Activated naive CD4-positive, alpha-beta T cell (primary cell): Measurements from ENCODE around the gene SPINK2.

Experiments used
- DNase-seq, 4 experiments: peaks; one replicate each; lab custom pipeline; 2025; lab: John Stamatoyannopoulos, UW

The SPINK2 gene, protein sequence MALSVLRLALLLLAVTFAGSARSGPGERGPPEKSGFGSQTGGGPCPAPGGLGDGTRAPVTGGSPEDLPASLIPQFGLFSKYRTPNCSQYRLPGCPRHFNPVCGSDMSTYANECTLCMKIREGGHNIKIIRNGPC

GRCh38 chr4:56821381-56822243 is at the start of gene SPINK2:
Gene SPINK2 (minus strand): TSS chr4:56821701. CDS start chr4:56821662, 39 bp downstream.
- peak; percentile 8 to 73 (median 42) for DNase-seq

- no peak for DNase-seq
Observed at GRCh38 chr4:56870946-56871345, 49.4 kb upstream of the SPINK2 start.

GRCh38 chr4:56863441-56864139 is 42.1 kb upstream of the SPINK2 start:
- no peak for DNase-seq

DNA sequence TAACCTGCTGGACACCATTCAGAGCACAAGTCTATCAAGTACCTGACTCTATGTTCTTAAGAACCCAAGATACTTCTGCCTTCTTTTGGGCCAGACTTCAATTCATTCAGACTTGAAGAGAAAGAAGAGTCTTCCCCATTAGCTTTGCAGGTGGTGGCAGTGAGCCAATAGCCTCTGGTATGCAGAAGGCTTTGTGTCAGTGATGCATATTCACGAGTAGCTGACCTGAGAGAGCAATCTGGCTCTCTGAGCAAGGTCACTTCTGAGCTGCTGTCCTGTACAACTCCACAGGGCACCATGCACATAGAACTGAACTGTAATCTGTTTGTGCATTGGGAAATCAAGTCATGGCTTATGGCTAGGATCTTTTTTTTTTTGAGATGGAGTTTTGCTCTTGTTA is 39.9 kb upstream of the SPINK2 start:
- DNase-seq = no peak

DNA sequence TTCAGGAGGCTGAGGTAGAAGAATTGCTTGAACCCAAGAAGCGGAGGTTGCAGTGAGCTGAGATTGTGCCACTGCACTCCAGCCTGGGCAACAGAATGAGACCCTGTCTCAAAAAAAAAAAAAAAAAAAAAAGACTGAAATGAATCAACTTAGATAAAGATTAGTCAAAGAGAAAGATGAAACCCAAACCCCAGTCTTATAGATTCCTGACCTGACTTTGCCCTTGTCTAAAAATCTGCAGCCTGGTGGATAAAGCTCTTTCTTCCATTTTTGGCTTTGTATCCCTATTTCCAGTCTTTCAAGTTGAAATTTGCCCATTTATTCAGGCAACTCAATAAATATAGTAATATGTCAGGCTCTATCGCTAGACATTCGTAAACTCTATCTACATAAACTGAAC is 39.3 kb upstream of the SPINK2 start:
- DNase-seq = no peak

DNA sequence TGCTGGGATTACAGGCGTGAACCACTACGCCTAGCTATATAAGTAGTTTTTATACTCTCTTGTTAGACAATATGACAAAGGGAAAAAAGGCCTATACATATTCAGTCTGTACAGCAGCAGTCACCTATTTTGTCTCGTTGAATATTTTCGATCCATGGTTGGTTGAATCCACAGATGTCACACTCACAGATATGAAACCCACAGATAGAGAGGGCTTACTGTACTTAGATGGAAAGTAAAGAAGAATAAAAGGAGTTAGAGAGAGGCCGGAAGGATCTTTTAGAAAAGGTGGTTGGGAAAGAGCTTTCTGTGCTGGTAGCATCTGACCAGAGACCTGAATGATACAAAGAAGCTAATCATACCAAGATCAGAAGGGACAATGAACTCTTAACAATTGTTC is 38.3 kb upstream of the SPINK2 start:
- DNase-seq = no peak

DNA sequence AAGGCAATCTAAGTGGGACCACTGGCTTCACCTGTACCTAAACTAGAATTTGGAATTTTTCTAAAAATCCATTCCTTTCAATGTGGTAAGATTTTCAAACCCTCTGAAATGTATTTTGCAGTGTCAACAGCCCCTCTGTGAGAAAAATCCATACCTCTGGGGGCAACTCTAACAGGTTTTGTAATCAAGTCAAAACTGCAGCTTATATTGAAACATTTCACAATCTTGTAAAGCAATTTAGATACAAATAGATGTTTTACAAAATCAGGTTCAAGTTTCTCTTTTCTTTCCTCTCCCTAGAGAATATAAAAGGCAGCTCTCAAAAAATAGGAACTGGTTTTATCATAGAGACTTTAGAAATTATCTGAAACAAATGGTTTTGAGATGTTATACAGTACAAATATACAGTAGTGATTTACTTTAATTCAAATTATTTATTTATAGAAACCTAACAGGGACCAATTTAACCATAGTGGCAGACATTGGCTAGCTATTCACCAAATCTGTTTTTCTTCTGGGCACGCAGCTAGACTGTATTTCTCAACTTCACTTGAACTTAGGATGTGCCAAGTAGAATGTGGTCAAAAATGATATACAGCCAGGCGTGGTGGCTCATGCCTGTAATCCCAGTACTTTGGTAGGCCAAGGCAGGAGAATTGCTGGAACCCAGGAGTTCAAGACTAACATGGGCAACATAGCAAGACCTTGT is 36.3 kb upstream of the SPINK2 start:
- no peak for DNase-seq

DNA sequence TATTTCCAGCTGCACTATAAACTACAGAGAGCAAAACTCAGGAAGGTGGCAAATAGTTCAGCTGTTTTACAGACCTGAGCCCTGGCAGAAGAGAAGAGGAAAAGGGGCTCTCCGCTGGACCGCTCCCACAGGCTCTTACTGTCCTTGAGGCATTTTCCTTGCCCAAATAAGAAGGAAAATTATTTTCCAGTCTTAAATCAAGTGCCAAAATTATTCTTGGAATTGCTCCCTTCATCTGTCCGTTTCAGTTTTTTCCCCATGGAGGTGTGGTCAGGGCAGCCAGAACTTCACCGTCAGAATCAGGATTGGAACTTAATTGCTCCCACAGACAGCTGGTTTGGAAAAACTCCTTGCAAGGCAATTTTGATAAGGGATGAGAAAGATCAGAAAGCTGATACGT is 35.2 kb upstream of the SPINK2 start:
- DNase-seq = no peak

GRCh38 chr4:56850910-56851309 is 29.4 kb upstream of the SPINK2 start:
- DNase-seq = no peak

DNA sequence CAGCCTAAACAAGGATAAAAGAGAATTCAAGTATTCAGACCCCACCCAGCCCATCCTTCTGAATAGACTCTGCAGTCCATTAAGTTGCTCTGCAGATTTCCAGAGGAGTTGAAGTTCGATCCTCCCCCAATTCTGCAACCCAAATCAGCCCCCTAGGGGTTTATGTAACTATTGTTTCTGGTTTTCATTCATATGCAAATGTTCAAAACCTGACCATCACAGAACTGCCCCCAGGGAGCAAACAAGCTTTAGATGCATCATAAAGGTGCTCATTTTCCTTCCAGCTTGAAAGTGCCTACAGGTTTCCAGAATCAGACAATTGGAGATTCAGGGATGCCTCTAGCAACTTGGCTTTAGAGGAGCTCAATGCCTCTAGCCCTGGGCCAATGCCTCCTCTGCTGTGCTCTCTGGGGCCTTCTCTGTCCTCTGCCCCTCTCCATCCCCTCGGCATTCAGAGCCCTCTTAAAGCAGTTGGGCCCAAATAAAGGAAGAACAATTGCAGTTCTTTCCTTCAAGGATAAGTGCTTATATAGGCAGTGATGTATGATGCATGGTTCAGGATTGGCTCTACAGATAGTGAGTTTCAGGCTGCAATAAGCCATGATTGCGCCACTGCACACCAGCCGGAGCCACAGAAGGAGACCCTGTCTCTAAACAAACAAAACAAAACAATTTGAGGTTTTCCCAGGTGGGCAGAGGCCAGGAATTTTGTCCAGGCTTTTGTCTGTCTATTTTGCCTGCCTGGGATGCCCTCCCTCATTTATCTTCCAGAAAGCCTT is 23.5 kb upstream of the SPINK2 start:
- DNase-seq = no peak

DNA sequence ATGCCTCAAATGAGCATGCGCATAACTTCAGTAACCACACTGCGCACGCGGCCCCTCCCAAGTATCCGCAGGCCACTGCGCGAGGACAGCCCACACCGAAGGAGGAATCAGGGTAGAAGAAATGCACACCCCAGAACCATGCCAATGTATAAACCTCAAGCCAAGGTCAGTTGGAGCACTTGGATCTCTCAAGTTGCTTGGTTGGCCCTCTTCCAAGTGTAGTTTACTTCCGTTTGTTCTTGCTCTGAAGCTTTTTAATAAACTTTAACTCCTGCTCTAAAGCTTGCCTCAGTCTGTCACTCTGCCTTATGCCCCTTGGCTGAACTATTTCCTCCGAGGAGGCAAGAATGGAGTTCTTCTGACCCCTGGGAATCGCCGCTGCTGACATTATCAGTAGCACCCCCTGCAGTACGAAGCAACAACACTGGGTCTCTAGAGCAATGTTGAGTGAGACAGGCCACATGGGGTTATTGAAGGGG is 22.0 kb upstream of the SPINK2 start:
- DNase-seq = no peak

DNA sequence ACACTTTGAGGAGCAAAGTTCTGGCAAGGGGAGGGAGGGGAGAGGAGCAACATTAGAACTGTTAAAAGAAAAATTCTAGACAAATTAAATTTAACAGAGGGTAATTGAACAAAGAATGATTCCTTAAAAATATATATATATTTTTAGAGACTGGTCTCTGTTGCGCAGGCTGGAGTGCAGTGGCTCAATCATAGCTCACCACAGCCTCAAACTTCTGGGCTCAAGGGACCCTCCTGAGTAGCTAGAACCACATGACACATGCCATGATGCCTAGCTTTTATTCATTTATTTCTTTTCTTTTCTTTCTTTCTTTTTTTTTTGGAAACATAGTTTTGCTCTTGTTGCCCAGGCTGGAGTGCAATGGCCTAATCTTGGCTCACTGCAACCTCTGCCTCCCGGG is 19.1 kb upstream of the SPINK2 start:
- DNase-seq = no peak

- DNase-seq = no peak
Observed at GRCh38 chr4:56828784-56829535, 7.5 kb upstream of the SPINK2 start.

GRCh38 chr4:56823933-56824600 is 2.6 kb upstream of the SPINK2 start:
- no peak for DNase-seq

GRCh38 chr4:56818797-56819196 is 2.7 kb downstream of the SPINK2 start:
- DNase-seq = no peak

GRCh38 chr4:56817840-56818491 is 3.5 kb downstream of the SPINK2 start:
- DNase-seq = peak in 1 of 4 experiments; percentile 3

- no peak for DNase-seq
Observed at GRCh38 chr4:56806666-56807065, 14.8 kb downstream of the SPINK2 start.

GRCh38 chr4:56804551-56804950 is 16.9 kb downstream of the SPINK2 start:
- no peak for DNase-seq

GRCh38 chr4:56803471-56803870 is 18.0 kb downstream of the SPINK2 start:
- DNase-seq = no peak
